Brain microvascular endothelial cell (primary cell): Measurements from ENCODE around the gene JAKMIP3.

Experiments used
- DNase-seq: peaks from one replicate; pipeline ENCODE4 v3.0.0-alpha.2; 2020
- H3K27ac ChIP-seq: fragments of 250-450 bp; sonication (Bioruptor Pico); 2 replicates; pipeline ENCODE4 v1.5.1; 2020; ENCODE audit warnings: mild to moderate bottlenecking, moderate library complexity
- H3K27me3 ChIP-seq: fragments of 250-450 bp; sonication (Bioruptor Pico); replicated peaks from 2 replicates; pipeline ENCODE4 v1.5.1; 2020; ENCODE audit warnings: mild to moderate bottlenecking
- H3K36me3 ChIP-seq: fragments of 250-450 bp; sonication (Bioruptor Pico); replicated peaks from 2 replicates; pipeline ENCODE4 v1.5.1; 2020; ENCODE audit warnings: mild to moderate bottlenecking
- H3K4me3 ChIP-seq: 2 replicates; pipeline ENCODE4 v1.5.1; 2011; ENCODE audit warnings: low read depth, mild to moderate bottlenecking, control low read depth, low read length, moderate library complexity
- CTCF ChIP-seq: IDR thresholded peaks from 2 replicates; pipeline ENCODE4 v1.5.1; 2011; ENCODE audit warnings: low read depth, mild to moderate bottlenecking, moderate library complexity, low read length, control low read depth, inconsistent platforms; ENCODE audit errors: missing control alignments
- in situ Hi-C: cut with HindIII; loops from 2 replicates; pipeline ENCODE4 v1.10.0; 2017; ENCODE audit warnings: low sequenced_read_pairs, low pct_ligation_motif_present

Gene JAKMIP3

DNA sequence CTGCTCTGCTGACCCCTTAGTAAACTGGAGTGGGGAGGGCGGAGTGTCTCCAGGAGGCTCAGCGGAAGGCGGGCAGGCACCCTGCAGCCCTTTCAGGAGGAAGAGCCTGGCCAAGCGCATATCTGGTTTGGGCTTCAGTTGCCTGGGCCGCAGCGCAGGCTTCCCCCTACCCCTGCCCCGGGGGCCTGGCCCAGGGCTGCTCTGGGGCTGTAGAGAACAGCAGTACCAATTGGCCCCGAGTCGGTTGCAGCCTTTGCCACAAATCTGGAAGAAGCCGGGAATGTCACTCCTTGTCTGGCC is 28.1 kb upstream of the JAKMIP3 start:
- H3K27me3 ChIP-seq, result peaks cover 40% of the 10 kb centered on the region
- no peaks in the 10 kb centered on the region for H3K36me3 ChIP-seq
- no peak for TF ChIP-seq CTCF
- H3K27ac ChIP-seq, result no peak overlapping the region
- in situ Hi-C loops, result no loop called here
- no peak overlapping the region for H3K4me3 ChIP-seq
- no peak for DNase-seq

DNA sequence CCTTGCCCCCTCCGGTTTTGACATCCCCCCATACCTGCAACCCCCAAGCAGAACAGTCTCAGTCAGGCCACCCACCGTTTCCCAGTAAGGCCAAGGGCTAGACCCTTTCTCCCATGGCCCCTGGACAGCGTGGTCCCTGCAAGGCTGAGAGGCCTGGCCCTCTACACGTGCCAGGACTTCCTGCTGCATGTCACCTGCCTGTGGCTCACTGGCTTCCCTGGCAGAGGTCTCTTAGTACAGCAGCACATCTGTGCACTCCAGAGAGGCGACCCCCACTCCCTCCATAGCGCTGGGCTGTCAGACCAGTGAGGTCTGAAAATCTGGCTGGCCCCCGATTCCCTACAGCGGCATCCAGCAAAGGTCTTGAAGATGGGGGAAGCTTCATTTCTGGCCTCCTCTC is 26.4 kb upstream of the JAKMIP3 start:
- in situ Hi-C loops, result no loop called here
- Histone ChIP-seq H3K27me3 (peaks cover 41% of the 10 kb centered on the region), H3K4me3 (no peak overlapping the region), H3K36me3 (no peaks in the 10 kb centered on the region), H3K27ac (no peak overlapping the region)
- no peak for DNase-seq
- no peak for TF ChIP-seq CTCF

DNA sequence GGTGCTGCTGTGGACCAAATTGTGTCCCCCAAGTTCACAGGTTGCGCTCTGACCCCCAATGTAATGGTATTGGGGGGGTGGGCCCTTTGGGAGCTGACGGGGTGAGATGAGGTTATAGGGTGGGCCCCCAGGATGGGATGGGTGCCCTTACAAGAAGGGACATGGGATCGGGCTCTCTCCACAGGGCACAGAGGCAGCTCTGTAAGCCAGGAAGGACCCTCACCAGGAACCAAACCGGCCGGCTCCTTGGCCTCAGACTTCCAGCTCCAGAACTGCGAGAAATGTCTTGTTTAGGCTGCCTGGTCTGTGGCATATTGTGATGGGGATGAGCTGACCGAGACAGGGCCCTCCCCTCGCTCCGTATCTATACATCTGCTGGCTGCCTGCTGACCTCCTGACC is 25.7 kb upstream of the JAKMIP3 start:
- no peak for DNase-seq
- peaks cover 35% of the 10 kb centered on the region for H3K27me3 ChIP-seq
- no peaks in the 10 kb centered on the region for H3K36me3 ChIP-seq
- TF ChIP-seq CTCF, result no peak
- in situ Hi-C loops, result no loop called here
- no peak overlapping the region for H3K27ac ChIP-seq
- no peak overlapping the region for H3K4me3 ChIP-seq

- peaks cover 25% of the 10 kb centered on the region for H3K27me3 ChIP-seq
These were observed 24.4 kb upstream of the JAKMIP3 start for GRCh38 chr10:132041340-132041739.

DNA sequence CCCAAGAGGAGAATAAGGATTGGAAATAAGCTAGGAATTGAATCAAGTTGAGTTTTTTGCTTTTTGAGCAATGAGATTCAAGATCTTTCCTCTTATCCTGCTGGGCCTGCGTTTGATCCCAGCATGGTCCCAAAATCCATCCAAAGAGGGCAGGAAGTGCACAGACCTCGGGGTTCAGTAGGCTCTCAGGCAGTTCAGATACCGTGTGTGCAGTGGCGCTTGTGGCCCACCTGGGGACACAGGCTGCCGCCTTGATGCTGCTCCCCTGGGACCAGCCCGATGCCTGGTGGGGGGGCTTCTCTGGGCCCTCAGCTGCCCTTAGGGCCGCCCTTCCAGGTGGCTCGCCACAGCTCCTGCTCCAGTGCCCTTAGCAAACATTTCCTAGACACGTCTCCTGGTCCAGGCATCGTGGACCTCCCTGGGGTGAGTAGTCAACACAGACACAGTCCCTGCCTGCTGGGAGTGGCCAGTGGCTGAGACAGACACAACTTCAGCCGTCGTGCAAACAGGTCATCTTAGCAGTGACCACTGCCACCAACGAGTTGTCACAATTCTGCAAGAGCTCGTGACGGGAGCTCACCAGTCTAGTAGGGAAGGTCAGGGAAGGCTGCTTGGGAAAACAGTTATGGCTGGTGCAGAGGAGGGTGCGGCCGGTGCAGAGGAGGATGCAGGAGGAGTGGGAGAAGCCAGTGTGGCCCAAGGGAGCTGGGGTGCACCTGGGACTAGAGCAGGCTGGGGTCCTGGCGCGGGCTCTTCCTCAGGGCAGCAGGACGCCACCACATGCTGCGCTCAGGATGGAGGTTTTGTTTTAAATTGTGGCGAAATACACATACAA is 21.7 kb upstream of the JAKMIP3 start:
- no peaks in the 10 kb centered on the region for H3K36me3 ChIP-seq
- no peak overlapping the region for H3K4me3 ChIP-seq
- no peak for DNase-seq
- peaks cover 5% of the 10 kb centered on the region for H3K27me3 ChIP-seq
- in situ Hi-C loops, result no loop called here
- no peak for TF ChIP-seq CTCF
- H3K27ac ChIP-seq, result no peak overlapping the region

More at GRCh38 chr10:132041340-132041739, 24.4 kb upstream of the JAKMIP3 start:
- Histone ChIP-seq H3K36me3 (no peaks in the 10 kb centered on the region), H3K4me3 (no peak overlapping the region), H3K27ac (no peak overlapping the region)
- no peak for TF ChIP-seq CTCF
- in situ Hi-C loops, result no loop called here
- DNase-seq, result no peak

DNA sequence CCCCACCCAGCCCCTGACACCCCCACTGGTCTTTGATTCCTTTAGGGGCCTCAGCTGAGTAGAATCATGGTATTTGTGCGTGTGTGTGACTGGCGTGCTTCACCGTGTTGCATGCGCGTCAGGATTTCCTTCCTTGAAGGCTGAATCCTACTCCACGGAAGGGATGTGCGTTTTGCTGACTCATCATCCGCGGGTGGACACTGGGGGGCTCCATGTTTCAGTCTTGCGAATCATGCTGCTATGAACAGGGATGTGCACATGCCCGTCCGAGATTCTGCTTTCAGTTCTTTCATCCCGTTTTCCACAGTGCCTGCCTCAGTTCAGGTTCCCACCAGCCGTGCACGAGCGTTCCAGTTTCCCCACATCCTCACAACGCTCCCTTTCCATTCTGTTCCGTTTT is 20.9 kb upstream of the JAKMIP3 start:
- in situ Hi-C loops, result no loop called here
- peaks cover 5% of the 10 kb centered on the region for H3K27me3 ChIP-seq
- no peaks in the 10 kb centered on the region for H3K36me3 ChIP-seq
- no peak overlapping the region for H3K27ac ChIP-seq
- no peak for DNase-seq
- no peak overlapping the region for H3K4me3 ChIP-seq
- no peak for TF ChIP-seq CTCF
